HTERT RPE-1 (cell line): ENCODE results near the gene IL20RA.

Experiments
- in situ Hi-C: fragments of 300-500 bp; cut with MboI; formaldehyde crosslinking; loops from 4 replicates; pipeline ENCODE4 v1.14.3; 2020; ENCODE audit warnings: low sequenced_read_pairs

The IL20RA gene

DNA sequence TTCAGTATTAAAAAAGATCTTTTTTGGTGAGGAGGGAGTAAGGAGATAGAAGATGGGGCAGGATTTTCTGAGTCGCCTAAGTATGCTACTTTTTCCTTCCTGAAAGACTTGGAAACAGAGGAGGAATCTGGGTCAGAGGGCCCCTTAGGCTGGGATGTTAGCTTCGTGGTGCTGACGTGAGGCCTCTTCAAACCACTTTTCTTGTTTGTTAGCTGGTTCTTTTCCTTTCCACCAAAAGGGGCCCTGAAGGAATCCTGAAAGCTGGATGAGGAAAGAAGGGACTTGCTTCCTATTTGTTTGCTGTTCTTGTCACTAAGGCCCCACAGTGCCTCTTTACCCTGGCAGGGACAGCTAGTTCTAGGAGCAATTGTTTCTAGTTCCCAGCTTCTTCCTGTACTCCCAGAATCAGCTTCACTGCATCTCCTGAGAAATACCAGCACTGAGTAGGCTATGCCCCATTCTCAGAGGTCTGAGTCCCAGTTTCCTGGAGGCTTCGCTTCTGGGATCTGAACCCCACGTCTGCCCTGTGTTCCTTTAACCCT lies 2.2 kb upstream of the IL20RA start:
- in situ Hi-C loops, result no loop called here

DNA sequence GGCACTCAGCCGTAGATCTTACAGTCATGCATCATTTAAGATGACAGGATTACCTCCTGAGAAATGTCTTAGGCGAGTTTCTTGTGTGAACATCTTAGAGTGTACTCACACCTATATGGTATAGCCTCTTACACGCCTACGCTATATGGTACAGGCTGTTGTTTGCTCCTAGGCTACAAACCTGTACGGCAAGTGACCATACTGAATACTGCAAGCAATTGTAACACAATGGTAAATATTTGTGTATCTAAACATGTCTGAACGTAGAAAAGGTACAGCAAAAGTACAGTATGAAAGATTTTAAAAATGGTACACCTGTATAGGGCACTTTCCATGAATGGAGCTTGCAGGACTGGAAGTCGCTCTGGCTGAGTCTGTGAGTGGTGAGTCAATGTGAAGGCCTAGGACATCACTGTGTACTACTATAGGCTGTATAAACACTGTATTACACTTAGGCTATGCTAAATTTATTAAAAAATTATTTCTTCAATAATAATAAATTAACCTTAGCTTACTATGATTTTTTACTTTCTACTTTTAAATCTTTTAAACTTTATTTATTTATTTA lies 541 bp upstream of the IL20RA start:
- in situ Hi-C loops, result no loop called here

DNA sequence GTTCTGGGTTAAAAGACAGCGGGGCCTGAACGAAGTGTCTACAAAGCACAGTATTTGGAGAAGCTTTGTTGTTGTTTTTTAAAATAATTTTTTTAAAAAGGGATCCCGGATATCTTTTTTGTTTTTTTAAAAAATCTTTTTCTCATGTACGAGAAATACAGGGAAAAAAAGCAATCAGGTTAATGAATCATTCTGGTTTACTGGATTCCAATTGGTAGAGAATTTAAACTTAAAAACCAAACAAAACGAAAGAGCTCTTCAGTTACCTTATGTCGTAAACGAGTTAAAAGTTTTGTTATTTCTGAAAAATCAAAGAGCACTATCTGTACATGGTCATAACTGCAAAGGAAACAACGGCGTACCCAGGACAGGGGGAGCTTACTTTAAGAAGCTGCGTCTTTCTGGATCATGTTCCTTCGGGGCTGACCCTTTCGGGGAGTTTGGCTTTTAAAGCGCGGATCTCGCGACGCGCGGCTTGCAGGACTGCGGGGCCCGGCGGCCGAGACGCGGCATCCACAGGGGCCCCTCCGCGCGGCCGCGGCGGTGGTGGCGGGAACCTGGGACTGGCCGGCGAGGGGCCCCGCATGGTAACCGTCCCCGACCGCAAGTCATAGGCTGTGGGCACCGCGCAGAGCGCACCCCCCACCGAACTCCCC lies 927 bp downstream of the IL20RA start:
- in situ Hi-C loops, result no loop called here

DNA sequence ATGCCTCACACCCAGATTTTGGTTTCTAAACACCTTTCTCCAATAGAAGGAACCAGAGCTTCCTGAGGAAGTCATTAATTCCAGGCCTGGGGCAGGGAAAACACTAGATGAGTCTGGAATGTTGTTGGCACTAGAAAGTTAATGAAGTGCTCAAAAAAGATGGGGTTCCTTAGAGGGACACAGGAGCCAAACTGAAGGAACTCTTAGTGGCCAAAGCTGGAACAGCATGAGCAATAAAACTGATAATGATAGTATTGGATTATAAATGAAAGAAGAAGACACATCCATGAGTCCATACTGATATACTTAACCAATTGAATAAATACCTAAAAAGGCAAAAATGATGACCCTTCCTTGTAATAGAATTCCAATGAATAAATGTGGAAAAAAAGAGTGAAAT lies 4.4 kb downstream of the IL20RA start:
- in situ Hi-C loops, result no loop called here

DNA sequence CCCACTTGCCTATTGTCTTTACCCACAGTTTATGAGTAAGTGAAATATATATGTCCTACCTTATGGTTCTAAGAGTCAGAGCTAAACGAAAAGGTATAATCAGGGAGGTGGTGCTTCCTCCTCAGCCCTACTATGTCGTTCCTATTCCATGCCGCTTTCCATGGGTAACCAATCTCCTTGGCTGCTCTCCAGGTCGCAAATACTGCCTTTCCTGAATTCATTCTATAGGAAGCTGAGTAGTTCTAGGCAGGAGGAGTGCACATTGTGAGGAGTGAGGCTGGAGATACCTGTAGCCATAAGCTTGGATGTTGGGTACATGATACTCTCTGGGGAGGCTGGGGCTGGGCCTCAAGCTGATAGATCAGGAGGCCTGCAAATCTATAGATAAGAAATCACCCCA lies 5.8 kb downstream of the IL20RA start:
- in situ Hi-C loops, result no loop called here

DNA sequence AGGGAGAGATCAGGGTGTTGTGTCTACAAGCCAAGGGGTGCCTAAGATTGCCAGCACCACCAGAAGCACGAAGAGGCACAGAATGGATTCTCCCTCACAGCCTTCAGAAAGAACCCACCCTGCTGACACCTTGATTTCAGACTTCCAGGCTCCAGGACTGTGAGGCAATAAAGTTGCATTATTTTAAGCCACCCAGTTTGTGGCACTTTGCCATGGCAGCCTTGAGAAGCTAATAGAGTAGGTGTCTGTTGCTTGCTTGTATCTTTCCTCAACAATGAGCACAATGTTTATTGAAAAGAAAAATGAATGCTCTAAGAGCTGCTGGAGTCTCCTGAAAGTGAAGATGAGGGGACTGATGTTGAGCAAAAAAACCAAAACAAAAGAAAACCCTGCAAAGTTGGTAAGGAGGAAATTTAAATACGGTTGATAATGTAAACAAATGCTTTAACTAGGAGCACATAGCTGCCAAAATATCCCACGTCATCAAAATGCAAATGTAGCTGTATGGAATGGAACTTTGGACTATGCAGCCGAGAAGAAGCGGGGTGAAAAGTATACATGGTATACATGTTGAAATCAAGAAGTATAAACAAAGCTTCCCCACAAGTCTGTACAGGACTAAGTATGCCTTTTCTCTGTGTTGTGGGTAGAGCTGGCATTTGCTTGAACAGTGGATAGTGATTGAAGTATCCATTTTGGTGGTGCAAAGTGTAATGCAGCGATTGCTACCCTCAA lies 8.0 kb downstream of the IL20RA start:
- in situ Hi-C loops, result no loop called here

DNA sequence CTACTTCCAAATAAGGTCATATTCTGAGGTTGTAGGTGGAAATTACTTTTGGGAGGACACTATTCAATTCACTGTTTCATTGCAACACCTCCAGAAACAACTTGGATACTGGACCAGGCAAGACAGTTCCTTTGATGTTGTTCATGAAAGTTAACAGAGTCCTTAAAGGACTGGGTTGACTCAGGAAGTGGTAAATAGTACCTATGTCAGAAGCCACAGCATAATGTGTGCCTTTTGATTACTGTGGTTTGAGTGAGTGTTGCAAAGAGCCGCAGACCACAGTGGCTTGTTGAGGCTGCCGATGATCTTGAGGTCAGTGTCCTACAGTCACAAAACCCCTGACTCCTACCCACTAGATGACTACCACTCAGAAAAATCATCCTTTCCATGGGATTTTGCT lies 10.9 kb downstream of the IL20RA start:
- in situ Hi-C loops, result no loop called here

DNA sequence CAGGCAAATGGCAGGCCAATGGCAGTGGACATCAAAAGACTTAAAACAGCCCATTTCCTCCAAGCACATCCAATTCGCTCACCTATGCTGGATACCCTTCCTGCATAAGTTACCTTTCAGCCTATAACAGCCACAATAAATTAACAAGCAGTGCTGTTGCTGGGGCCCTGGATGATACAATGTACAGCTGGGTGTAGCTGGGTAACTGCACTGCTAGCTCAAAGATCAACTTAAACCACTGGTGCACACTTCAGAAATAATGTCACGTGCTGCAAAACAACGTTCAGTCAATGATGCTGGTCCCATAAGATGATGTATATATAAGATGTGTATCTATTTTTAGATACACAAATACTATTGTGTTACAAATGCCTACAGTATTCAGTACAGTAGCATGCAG lies 13.6 kb downstream of the IL20RA start:
- in situ Hi-C loops, result no loop called here

DNA sequence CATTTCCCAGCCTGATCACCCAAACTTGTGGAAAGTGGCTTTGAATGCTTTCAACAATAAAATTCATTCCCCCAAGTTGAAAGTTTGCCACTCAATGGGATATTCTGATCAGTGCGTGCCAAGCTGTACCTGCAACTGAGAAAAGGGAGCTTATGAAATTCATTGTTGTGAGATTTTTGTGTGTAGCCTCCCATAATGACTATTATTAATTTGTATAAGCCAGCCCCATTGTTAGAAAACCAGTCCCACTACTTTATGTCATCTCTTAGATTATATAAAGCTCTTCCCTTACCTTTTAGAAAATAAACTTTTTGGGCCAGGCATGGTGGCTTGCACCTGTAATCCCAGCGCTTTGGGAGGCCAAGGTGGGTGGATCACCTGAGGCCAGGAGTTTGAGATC lies 15.9 kb downstream of the IL20RA start:
- in situ Hi-C loops, result no loop called here

DNA sequence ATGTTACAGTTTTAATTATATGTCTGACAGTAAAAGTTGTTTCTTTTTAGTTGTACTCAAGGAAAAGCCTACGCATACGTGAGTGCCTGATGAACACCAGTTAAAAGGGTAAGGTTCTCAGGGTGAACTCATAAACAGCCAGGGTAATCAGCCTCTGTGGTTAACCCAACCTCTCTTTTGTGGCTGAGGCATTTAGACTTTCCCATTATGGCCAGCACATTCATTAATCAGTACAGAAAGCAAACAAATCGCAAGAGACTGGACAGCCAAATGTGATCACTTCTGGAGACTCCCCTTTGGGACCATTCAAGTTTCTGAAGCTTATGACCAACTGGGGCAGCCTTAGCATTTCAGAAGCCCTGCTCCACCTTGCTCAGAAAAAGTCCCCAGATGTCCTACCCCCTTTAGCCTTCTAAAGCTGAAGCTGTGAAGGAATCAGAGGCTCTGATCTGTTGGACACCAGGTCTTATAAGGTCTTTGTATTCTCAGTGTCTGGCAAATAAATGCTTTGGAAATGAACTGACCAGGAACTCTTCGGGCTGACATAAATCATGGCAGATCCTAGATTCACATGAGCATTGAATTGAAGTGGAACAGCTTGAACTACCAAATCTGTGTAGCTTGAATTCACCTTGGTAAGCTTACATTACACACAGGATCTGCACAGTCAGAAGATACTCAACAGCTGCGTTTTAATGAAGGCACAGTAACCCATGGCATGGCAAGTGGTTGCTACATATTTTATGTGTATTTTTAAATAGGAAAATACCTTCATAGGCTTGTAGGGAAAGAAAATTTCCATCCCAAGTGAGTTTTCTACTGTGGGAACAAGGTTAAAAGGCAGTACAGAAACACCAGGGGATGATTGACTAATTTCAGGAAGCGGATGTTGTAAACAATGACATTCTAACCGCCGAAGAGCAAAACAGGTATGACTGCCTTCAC lies 18.7 kb downstream of the IL20RA start:
- in situ Hi-C loops, result no loop called here

DNA sequence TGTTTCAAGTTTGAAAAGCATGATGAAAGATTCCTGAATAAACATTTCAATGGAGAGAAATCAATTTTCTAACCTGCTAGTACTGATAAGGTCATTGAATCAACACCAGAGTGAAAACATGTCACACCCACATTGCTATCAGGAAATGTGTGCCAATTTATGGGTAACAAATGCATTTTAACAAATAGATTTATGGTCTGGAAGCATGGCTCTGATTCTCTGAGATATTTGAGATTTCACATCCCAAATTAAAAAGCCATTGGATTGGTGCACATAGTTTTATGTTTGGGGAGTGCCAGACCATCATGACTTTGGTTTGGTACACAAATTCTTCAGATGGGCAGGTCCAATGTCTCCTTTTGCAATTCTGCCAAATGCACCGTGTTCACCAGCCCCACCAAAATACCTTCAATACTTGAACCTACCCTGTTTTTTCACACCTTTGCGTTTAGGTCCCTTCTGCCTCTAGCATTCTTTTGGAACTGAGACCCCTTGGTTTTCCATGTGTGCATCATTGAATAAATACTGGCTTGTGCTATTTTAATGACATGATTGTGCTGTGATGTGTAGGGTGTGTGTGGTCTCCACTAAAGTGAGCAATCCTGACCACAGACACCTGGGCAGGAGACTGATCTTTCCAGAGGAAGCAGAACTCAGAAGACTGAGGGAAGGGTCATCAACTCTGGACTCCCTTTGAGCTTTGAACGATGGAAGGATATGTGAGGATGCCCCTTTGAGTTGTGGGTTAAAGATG lies 20.4 kb downstream of the IL20RA start:
- in situ Hi-C loops, result no loop called here

DNA sequence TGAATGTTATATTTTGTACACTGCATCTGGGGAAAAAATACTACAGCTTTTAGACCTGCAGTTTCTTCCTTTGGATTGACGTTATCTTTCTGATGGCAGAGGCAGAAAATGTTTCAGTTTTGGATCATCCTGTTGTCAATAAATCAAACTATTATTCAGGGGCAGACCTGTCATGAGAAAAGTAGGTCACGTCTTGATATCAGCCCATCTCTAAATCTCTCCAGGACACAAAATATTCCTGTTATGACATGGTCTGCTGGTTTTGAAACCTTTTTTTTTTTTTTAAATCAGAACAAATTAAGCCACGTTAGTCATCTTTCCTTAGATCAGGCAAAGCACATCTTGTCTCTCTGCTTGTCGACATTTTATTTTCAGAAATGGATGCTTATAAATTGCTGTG lies 24.0 kb downstream of the IL20RA start:
- in situ Hi-C loops, result no loop called here

DNA sequence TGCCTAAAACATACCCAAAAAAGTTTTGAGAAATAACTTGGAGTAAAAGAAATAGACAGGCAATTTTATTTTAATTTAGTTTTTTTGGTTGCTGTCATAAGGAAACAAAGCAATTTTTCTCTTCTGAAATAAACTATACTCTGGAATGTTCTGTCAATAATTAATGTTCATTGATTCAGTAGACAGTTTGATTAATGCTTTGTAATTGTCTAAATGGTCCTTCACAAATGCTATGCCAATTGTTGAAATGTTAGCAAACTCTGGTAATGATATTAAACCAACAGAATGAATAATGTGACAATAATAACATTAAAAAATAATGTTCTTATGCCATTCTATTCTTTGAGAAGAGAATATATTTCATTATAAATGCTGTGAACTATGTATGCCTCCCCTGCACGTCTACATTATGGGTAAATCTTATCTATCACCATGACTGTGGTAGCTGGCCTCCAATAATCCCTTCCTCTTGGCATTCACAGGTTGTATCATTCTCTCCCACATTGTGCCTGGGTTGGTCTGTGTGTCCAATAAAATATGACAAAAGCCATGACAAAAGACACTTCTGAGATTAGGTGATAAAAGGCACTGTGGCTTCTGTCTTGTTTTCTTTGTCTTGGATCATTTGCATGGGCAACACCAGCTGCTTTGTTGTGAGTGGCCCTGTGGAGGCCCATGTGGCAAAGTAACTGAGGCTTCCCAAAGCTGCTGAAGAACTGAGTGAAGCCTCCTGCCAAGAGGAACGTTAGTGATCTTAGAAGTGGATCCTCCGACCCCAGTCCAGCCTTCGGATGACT lies 25.1 kb downstream of the IL20RA start:
- in situ Hi-C loops, result no loop called here

DNA sequence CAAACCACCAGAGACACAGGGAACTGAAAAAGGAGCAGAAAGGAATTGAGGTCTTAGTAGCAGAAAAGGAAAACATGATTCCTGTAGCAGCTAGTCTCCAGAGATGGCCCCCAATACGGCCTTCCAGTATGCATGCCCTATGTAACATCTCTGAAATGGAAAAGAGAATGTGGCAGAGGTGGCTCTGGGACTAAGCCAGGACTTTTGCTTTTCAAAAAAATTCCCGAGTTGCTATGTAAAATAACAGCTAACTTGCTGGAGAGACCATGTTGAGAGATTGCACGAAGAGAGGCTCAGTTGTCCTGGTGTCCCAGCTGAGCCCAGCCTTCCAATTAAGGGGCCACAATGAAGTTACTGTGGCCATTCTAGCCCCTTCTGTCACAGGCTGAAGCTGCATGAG lies 27.7 kb downstream of the IL20RA start:
- in situ Hi-C loops, result no loop called here

DNA sequence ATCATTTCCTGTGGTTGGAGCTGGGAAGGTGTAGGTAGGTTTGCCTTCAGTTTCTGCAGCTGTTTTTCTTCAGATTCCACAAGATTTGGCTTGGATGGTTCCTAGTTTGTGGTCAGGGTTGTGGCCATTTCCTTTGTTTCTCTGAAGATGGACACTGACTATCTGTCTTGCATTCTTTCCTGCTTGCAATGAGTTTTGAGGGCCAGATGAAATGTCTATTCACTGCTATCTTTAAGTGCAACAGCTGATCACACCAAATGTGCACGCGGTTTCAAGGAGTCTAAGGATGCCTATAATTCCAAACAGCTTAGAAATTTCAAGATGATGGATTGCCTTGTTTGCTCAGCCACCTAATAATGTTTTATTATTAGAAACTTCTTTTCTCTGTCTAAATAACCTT lies 28.4 kb downstream of the IL20RA start:
- in situ Hi-C loops, result no loop called here

DNA sequence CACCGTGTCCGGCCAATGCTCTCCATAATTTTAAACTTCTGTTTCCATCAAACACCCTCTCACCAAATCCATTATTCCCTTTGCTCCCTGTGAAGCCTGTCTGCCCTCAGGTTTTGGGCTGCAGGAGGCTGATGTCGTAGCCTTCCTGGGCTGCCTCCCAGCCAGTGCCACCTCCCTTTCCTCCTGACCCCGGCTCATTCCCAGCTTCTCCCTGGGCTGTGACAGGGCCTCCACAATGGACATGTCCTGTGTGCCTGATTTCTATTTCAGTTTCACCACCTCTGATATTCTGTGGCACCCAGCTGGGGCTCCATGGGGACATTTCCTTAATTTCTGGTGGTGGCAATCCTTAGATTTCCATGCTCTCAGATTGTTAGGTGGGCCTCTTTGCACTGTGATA lies 28.8 kb downstream of the IL20RA start:
- in situ Hi-C loops, result no loop called here

DNA sequence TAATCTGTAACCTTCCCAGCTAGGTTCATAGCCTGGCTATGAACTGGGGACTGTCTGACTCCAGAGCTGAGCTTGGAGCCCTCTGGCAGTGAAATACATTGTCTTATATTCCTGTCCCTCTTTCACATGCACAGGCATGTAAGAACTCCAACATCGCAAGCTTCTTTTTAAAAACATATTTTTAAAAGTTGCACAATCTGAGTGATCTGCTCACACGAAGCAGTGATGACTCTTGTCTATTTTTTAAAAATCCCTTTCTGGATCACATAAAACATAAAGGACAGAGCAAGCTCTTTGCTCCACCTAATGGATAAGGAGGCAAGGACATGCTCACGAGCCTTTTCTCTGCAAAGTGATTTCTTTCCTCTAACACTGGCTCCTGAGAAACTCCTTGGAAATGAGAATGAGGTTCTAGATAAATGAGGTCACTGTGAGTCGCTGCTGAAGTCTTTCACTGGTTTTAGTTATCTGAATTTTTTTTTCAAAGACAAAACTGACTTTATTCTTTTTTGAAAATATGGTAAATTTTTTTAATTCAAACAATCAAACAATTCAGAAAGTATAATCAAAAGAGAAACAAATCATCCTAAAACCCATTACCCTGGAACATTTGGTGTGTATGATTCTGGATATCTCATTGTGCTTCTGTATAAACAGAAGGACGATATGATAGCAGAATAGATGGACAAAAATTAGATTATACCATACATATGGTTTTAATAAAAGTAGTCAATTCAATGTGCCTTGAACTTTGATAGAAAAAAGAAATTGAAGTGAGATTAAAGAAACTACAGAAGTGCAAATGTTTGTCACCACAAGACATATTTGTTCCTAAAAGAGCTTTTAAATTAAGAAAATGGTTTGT lies 30.8 kb downstream of the IL20RA start:
- in situ Hi-C loops, result no loop called here

DNA sequence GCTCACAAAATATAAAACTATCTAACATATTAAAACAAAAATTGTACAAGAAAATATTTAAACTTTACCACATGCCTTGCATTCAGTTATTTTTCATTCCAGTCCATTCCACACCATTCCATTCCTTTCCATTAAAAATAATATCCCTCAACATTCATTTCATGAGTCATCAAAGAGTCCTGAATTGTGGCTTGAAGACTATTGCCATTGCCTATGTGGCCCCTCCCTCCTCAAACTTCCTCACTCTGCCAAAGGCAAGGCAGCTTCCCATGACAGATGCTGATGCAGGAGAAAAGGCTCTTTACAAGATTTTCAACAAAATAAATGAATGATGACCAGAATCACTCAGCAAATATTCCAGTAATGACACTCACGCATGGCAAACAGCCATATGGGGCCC lies 31.7 kb downstream of the IL20RA start:
- in situ Hi-C loops, result no loop called here

DNA sequence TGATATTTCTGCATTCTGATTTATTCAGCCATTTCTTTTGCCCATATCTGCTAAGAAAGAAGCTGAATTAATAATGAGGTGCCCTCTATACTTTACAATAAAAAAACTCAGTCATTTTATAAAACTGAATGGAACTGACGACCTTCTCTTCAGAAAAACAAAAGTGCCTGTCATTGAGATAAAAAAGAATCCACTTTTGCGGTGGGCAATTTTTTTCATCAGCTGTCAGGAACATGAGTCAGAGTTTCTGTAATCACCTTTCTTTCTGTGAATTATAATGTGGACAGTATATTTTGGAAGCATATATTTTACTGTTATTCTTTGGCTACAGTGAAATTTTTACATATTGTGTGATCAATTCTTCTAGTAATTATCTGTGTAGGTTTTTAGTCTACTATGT lies 33.4 kb downstream of the IL20RA start:
- in situ Hi-C loops, result no loop called here
